GM20000 (cell line): Measurements from ENCODE around the gene COL1A1.

Source experiments
- DNase-seq: peaks from one replicate; pipeline ENCODE4 v3.0.0; 2012; ENCODE audit warnings: low spot score
- TF ChIP-seq, protein P1 (sequence below): IDR thresholded peaks from 2 replicates; pipeline ENCODE4 v1.5.1; 2012; ENCODE audit warnings: mild to moderate bottlenecking, control low read depth; ENCODE audit errors: extremely low read depth, missing control alignments

The COL1A1 gene

DNA sequence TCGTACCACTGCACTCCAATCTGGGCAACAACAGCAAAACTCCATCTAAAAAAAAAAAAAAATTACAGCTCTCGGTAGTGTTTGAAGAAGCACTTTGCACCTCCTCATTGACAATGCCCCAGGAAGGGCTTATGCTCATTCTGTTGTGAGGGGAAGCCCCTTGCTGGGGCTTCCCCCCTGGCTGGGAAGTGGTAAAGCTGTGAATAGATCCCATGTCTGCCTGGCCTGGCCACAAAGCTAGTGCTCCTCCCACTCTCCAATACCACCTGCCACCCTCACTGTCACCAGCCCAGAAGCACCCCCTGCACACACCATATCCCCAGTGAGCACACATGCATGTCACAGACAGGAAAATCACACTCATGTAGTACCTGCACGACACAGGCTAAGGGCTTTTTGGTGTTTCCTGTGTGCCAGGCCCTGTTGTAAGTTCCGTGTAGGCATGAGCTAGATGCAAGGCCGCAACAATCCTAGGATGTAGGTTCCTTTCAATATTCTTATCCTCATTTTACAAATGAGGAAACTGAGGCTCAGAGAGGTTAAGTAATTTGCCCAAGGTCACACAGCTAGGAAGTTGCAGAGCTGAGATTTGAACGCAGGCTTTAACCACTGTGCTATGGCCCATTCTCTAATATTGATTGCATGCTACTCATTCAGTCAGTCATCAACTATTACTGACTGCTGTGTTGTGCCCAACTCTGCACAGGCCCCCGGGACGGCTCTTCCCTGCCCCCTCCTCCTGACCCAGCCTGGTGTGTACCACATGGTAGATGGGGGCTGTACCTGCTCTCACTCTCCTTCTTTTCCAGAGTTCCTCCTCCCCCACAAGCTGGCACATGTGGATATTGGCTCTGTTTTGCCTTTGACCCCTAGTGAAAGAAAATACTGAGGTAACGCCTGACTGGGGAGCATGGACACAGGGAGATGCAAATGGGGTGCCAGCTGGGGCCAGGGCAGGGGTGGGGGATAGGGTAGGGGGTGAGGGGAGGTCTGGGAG lies 11.9 kb upstream of the COL1A1 start:
- peak; percentile 79 for DNase-seq
- TF ChIP-seq, protein P1, sequence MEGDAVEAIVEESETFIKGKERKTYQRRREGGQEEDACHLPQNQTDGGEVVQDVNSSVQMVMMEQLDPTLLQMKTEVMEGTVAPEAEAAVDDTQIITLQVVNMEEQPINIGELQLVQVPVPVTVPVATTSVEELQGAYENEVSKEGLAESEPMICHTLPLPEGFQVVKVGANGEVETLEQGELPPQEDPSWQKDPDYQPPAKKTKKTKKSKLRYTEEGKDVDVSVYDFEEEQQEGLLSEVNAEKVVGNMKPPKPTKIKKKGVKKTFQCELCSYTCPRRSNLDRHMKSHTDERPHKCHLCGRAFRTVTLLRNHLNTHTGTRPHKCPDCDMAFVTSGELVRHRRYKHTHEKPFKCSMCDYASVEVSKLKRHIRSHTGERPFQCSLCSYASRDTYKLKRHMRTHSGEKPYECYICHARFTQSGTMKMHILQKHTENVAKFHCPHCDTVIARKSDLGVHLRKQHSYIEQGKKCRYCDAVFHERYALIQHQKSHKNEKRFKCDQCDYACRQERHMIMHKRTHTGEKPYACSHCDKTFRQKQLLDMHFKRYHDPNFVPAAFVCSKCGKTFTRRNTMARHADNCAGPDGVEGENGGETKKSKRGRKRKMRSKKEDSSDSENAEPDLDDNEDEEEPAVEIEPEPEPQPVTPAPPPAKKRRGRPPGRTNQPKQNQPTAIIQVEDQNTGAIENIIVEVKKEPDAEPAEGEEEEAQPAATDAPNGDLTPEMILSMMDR, result no peak

DNA sequence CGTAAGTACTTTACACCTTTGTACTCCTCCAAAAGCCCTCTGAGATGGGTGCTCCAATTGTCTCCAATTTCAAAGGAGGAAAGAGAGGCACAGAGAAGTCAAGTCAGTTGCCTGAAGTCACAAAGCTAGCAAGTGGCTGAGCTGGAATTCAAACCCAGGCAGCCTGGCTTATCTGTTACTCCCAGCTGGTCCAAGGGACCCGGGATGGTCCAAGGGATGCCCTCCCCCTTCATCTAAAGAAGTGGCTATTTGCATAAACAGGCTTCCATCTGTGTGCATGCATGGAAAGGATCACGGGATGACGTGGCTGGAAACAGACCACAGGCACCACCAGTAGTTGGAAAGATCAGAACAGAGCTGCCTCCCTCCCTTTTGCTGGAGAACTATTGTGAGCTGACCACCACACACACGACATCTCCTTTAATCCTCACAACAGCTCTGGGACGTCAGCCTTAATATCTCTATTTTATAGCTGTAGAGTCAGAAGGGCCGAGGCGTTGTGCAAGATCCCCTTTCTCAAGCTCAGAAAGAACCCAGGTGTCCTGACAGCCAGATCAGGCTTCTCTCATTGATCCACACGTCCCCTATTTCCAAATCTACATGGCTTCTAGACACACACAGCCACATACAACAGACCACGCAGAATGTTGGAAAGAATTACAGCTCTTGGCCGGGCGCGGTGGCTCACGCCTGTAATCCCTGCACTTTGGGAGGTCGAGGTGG lies 10.9 kb upstream of the COL1A1 start:
- no peak for DNase-seq
- TF ChIP-seq, protein P1, result no peak

DNA sequence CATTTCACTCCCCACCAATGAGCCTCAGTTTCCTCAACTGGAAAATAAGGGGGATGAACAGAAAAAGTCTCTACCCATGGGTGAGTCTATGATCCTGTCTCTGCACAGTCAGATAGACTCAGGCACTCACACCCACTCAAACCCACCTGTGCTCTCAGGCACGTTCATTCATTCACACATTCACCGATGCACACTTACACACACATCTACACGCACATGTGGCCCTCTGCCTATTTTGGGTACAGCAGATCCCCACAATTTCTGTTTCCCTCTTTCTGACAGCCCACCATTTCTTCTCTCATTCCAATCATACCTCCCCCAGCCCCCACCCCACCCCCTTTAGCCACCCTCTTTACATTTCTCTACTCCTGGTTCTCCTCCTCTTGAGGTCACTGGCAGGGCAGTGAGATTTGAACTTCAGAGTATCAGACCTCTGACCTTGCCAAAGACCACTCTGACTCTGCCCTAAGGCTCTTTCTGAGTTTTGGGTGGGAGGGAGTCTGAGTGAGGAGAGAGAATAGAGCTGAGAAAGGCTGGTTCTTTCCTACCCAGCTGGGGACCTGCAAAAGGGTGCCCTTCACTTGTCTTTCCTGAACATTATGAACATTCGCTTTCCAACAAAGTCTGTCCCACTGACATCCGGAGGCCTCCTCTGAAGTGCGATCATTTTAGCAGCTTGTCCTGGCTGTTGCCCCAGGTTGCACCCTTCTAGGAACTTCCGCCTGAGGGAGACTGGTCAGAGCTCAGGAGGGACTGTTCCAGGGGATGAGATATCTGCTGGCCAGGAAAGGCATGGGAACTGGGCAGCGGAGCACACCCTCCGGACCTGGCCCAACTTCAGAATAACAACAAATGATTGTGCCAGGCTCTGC lies 10.1 kb upstream of the COL1A1 start:
- DNase-seq, result no peak
- TF ChIP-seq, protein P1, result no peak

DNA sequence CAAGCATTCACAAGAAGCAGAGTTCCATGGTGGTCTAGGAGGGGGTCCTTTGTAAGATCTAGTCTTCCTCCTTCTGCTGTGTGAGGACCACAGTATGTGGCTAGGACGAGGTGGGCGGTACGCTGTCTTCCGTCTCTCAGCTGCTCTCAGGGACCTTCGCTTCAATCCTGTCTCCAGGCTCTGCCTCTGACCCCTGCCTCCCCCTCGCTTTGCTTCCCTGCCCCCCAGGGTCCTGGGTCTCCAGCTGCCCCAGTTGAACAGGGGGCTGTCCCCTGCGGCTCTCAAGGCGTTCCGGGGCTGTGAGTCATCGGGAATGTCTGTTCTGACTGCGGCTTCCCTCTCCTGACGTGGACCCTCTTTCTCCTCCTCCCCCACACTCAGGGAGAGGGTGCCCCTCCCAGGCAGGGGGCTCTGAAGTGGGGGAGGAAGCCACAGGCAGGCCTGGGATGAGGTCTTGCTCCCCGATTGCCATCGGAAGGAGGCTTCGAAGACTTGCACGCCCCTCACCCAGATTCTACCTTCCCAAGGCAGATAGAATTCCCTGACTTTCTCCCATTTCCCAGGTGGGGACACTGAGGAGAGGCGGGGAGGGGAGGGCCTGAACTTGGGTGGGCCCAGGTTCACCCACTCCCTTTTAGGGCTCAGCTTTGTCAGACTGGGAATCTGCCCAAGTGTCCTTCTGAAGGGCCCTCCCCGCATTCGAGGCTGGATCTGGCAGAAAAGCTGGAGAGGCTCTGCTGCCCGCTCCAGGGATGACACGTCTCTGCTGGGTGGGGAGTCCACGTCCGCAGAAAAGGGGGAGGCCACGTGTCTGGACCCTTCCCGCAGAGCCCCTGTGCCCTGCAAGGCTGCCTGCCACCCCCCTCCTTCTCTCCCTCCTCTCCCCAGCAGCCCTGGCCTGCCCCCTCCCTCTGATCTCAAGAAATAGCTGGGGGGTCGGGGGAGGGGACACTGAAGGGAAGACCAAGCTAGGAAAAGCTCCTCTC lies 9.1 kb upstream of the COL1A1 start:
- TF ChIP-seq, protein P1, result no peak
- DNase-seq, result no peak

DNA sequence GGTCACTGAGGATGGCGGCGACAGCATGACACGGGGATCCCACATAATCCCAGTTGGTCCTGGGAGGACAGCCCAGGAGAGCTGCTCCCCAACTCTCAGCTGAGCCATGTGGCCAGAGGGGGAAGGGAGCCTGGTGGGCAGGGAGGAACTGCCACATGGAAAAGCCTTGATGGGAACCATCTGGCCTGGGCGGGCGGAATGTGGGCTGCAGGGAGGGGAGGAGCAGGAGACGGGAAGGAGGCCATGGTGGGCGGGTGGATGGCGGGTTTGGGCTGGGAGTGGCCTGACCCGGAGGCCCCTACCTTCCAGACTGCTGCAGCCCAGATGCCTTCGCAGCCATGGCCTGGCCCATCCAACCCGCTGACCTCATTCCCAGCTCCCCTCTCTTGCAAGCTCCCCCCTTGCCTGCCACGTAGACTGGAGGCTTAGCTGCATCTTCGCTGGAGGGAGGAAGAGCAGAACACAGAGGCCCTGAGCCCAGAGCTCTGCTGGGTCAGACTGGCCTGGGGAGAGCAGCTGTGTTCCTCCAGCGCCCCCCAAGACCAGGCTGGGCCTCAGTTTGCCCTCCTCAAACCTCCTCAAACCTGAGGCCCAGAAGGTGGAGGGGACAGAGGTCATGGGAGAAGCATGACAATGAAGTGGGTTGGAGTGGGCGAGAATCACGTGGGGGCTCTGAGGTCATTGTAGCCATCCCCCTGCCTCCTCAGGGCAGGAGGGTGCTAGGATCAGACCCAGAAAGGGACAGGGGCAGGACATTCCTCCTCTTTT lies 8.2 kb upstream of the COL1A1 start:
- DNase-seq, result no peak
- TF ChIP-seq, protein P1, result no peak

DNA sequence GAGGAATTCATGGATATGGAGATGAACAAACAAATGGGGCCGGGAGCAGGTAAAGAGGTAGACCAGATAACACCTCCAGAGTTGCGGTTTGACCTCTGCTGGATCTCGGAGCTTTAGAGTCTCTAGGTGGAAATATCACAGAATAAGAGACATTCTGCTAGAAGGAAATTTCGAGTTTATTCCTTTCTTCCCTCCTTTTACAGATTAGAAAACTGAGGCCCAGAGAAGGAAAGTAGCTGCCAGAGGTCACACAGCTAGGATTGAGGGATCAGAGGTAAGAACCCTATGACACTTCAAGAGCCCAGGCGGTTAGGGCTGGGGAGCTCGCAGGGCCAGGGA lies 7.7 kb upstream of the COL1A1 start:
- DNase-seq, result no peak
- TF ChIP-seq, protein P1, result no peak
